Osteoblast (primary cell): ENCODE results near the gene DENND2A. TPM values are rescaled to one million over a fixed set of nuclear protein-coding genes. Genes with fewer than 3 reads are reported as not detected.

Experiments
- DNase-seq: peaks from one replicate; pipeline ENCODE4 v3.0.0; 2011; ENCODE audit warnings: low spot score, mixed read lengths; ENCODE audit not compliant: insufficient read length; ENCODE audit errors: missing footprints
- H2AFZ ChIP-seq: 2 replicates; pipeline ENCODE4 v1.6.0; 2011; ENCODE audit warnings: mild to moderate bottlenecking, low read length
- H3K27ac ChIP-seq: 2 replicates; pipeline ENCODE4 v1.5.1; 2011; ENCODE audit warnings: mild to moderate bottlenecking, low read depth, low read length, moderate library complexity
- H3K27me3 ChIP-seq: 2 replicates; pipeline ENCODE4 v1.6.0; 2012; ENCODE audit warnings: mild to moderate bottlenecking, control low read depth, inconsistent platforms, low read length, moderate library complexity; ENCODE audit not compliant: insufficient read depth
- H3K36me3 ChIP-seq: 2 replicates; pipeline ENCODE4 v1.5.1; 2011; ENCODE audit warnings: mild to moderate bottlenecking, low read length, control low read depth, moderate library complexity; ENCODE audit not compliant: insufficient read depth
- H3K4me1 ChIP-seq: 2 replicates; pipeline ENCODE4 v1.5.1; 2011; ENCODE audit warnings: mild to moderate bottlenecking, low read length, control low read depth, moderate library complexity; ENCODE audit not compliant: insufficient read depth
- H3K4me2 ChIP-seq: 2 replicates; pipeline ENCODE4 v1.6.0; 2011; ENCODE audit warnings: mild to moderate bottlenecking, low read length; ENCODE audit not compliant: insufficient read depth
- H3K4me3 ChIP-seq: fragments of 200-600 bp; sonication (generic); 3 replicates; pipeline ENCODE4 v1.5.1; 2012; ENCODE audit warnings: mild to moderate bottlenecking, low read length, inconsistent platforms; ENCODE audit not compliant: insufficient read depth
- H3K79me2 ChIP-seq: 2 replicates; pipeline ENCODE4 v1.6.0; 2012; ENCODE audit warnings: mild to moderate bottlenecking, low read length, control low read depth, inconsistent platforms; ENCODE audit not compliant: insufficient read depth
- H3K9me3 ChIP-seq: 2 replicates; pipeline ENCODE4 v1.5.1; 2011; ENCODE audit warnings: low read depth, low read length, control low read depth
- H4K20me1 ChIP-seq: 2 replicates; pipeline ENCODE4 v1.6.0; 2012; ENCODE audit warnings: mild to moderate bottlenecking, low read length, control low read depth; ENCODE audit not compliant: insufficient read depth
- total RNA-seq: library from RNA; depleted of rRNA; stranded (reverse); fragments of >200 nt; gene quantifications from 2 replicates; pipeline ENCODE4 v1.2.3, GENCODE V29; 2012
- TF ChIP-seq, protein P1 (sequence below): IDR thresholded peaks from 2 replicates; pipeline ENCODE4 v1.5.1; 2011; ENCODE audit warnings: mild to moderate bottlenecking, low read depth, low read length, moderate library complexity; ENCODE audit errors: extremely low read depth

The DENND2A gene
- total RNA-seq, 1 donor = 0.36 TPM

DNA sequence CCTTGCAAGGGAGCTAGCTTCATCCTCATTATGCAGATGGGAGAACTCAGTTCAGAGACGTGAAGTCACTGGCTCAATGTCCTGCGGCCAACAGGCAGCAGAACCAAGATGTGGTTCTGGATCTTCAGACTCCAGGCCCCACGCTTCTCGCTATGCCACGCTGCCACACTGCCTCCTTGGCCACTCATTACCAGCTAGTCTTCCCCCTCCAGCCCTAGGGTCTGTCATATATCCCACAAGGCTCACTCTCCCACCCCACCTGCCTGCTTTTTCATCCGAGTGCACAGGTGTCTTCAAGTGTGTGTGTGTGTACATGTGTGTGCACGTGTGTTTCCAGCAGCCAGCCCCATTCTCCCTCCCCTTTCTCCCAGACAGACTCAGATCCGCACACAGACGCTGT lies 53.4 kb downstream of the DENND2A start:
- no peaks in the 10 kb centered on the region for H3K27me3 ChIP-seq
- DNase-seq = no peak
- H3K4me2 ChIP-seq = no peak overlapping the region
- H3K9me3 ChIP-seq = no peaks in the 10 kb centered on the region
- no peak overlapping the region for H2AFZ ChIP-seq
- H3K4me1 ChIP-seq = no peaks in the 10 kb centered on the region
- TF ChIP-seq, protein P1, sequence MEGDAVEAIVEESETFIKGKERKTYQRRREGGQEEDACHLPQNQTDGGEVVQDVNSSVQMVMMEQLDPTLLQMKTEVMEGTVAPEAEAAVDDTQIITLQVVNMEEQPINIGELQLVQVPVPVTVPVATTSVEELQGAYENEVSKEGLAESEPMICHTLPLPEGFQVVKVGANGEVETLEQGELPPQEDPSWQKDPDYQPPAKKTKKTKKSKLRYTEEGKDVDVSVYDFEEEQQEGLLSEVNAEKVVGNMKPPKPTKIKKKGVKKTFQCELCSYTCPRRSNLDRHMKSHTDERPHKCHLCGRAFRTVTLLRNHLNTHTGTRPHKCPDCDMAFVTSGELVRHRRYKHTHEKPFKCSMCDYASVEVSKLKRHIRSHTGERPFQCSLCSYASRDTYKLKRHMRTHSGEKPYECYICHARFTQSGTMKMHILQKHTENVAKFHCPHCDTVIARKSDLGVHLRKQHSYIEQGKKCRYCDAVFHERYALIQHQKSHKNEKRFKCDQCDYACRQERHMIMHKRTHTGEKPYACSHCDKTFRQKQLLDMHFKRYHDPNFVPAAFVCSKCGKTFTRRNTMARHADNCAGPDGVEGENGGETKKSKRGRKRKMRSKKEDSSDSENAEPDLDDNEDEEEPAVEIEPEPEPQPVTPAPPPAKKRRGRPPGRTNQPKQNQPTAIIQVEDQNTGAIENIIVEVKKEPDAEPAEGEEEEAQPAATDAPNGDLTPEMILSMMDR = no peak
- no peaks in the 10 kb centered on the region for H3K36me3 ChIP-seq
- H3K79me2 ChIP-seq = no peaks in the 10 kb centered on the region
- H3K4me3 ChIP-seq = no peak overlapping the region
- no peak overlapping the region for H3K27ac ChIP-seq
- no peaks in the 10 kb centered on the region for H4K20me1 ChIP-seq

- Histone ChIP-seq H3K4me3 (no peak overlapping the region), H3K27ac (no peak overlapping the region)
- DNase-seq = no peak
Measured at GRCh38 chr7:140586516-140586915, 54.1 kb downstream of the DENND2A start.

GRCh38 chr7:140585333-140585732 lies 55.3 kb downstream of the DENND2A start:
- H3K4me1 ChIP-seq = no peaks in the 10 kb centered on the region
- no peak overlapping the region for H3K4me2 ChIP-seq
- TF ChIP-seq, protein P1 = no peak
- no peaks in the 10 kb centered on the region for H3K9me3 ChIP-seq
- DNase-seq = no peak
- no peak overlapping the region for H3K4me3 ChIP-seq
- no peaks in the 10 kb centered on the region for H4K20me1 ChIP-seq
- H3K79me2 ChIP-seq = no peaks in the 10 kb centered on the region
- no peaks in the 10 kb centered on the region for H3K36me3 ChIP-seq
- H3K27me3 ChIP-seq = no peaks in the 10 kb centered on the region
- H2AFZ ChIP-seq = no peak overlapping the region
- H3K27ac ChIP-seq = no peak overlapping the region

More at GRCh38 chr7:140586516-140586915, 54.1 kb downstream of the DENND2A start:
- TF ChIP-seq, protein P1 = no peak
- Histone ChIP-seq H3K4me2 (no peak overlapping the region), H4K20me1 (no peaks in the 10 kb centered on the region), H3K9me3 (no peaks in the 10 kb centered on the region), H3K27me3 (no peaks in the 10 kb centered on the region), H3K79me2 (no peaks in the 10 kb centered on the region), H3K36me3 (no peaks in the 10 kb centered on the region), H2AFZ (no peak overlapping the region), H3K4me1 (no peaks in the 10 kb centered on the region)

DNA sequence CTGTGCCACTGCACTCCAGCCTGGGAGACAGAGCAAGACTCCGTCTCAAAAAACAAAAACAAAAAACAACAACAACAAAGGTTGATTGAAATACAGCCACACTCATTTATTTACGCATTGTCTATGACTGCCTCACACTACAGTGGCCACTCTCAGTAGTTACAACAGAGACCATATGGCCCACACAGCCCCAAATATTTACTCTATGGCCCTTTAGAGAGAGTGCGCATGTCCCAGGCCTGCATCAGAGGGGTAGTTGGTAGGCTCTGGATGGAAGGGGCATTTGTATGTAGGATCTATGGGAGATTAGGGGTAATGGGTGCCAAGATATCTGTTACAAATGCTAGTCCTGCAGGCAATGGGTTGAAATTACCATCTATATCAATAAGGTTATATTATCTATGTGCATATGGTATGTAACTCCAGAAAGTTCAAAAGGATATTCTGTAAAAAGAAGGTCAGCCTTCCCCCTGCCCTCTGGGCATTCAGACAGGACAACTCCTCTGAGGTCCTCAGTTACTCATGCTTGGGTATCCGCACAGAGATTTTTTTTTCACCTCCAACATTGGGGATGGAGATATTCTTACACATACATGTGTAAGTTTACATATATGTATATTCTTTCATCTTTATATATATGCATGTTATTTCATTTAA lies 56.3 kb downstream of the DENND2A start:
- TF ChIP-seq, protein P1 = no peak
- no peak overlapping the region for H2AFZ ChIP-seq
- H3K4me3 ChIP-seq = no peak overlapping the region
- DNase-seq = no peak
- no peaks in the 10 kb centered on the region for H3K27me3 ChIP-seq
- H3K4me2 ChIP-seq = no peak overlapping the region
- H4K20me1 ChIP-seq = no peaks in the 10 kb centered on the region
- no peaks in the 10 kb centered on the region for H3K79me2 ChIP-seq
- H3K9me3 ChIP-seq = no peaks in the 10 kb centered on the region
- no peaks in the 10 kb centered on the region for H3K4me1 ChIP-seq
- H3K27ac ChIP-seq = no peak overlapping the region
- no peaks in the 10 kb centered on the region for H3K36me3 ChIP-seq
